NCI-H187 treated with DMSO at 0.1 percent for 48 hours (cell line): ENCODE results near the gene NLRP9.

Experiments used
- DNase-seq: peaks from one replicate; lab custom pipeline; 2025; lab: John Stamatoyannopoulos, UW

NLRP9 gene

DNA sequence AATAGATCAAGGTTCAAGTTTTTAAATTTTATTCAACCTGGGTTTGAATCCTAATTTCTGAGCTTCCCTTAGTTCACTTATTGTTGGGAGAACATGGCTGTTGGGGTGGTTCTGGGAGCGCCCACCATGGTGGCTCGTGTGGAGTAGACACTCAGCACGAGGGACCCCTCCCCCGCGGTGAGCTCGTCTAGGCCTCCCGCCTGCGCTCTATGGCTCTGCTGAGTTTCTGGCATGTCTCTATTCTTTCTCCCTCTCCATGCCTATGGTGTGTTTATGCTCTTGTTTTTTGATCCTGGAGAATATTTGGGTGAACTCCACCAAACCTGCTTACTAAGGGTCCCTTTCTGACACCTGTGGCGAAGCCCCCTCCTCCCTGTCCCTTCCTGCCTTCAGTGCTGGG, 64.7 kb downstream of the NLRP9 start:
- DNase-seq, result no peak

DNA sequence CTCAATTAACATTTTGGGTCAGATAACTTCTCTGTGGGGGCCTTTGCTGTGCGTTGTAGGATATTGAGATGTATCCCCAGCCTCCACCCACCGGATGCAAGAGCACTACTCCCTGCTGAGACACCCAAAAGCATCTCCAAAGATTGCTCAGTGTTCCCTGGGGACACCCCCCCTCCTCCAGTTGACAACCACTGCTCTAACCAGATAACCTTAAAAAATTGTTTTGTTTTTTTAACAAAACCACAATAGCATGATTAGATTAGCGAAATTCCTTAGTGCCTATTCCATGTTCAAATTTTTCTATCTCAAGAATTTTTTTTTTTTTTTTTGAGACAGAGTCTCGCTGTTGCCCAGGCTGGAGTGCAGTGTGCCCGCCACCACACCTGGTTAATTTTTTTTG, 65.8 kb downstream of the NLRP9 start:
- DNase-seq, result no peak

DNA sequence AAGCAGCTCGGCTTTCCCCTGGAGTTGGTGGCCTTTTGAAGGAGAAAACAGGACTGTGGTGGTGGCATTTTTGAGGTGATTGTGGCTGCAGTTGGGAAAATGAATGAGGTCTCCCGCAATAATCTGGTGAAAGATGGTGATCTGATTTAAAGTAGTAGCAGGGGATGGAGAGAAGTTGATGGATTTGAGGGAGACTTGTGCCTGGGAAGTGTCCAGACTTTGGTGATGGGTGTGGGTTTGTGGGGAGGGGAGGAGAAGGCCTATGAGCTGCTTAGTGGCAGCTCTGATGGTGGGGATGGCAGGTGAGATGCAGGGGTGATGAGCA, 67.2 kb downstream of the NLRP9 start:
- no peak for DNase-seq

DNA sequence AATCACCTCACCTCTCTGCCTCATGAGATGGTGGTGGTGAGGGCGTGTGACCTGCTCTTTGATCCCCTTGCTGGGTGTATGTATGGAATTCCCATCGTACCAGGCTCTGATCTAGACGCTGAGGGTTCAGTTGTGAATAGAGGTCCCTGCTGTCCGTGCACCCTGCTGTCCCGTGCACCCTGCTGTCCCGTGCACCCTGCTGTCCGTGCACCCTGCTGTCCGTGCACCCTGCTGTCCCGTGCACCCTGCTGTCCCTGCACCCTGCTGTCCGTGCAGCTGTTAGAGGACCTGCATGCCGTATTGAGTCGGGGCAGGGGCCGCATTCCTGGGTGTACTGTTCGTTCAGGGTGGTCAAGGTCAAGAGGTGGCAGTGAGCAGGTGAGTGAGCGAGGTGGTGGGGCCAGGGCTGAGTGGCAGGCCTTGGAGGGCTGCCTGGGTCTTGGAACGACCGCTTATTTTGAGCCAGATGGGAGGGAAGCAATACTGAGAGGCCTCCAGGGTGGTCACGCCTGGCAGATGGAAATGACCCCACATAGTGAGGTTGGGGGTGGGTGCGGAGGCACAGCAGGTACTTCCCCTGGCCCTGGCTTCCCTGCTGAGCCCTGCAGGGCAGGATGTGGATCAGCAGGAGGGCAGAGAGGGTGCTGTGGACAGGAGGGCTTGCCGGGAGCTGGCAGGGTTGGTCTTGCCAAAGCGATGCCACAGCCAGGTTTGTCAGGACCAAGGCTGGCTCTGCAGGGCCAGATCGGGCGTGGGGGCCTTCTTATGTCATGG, 67.7 kb downstream of the NLRP9 start:
- DNase-seq, result no peak

DNA sequence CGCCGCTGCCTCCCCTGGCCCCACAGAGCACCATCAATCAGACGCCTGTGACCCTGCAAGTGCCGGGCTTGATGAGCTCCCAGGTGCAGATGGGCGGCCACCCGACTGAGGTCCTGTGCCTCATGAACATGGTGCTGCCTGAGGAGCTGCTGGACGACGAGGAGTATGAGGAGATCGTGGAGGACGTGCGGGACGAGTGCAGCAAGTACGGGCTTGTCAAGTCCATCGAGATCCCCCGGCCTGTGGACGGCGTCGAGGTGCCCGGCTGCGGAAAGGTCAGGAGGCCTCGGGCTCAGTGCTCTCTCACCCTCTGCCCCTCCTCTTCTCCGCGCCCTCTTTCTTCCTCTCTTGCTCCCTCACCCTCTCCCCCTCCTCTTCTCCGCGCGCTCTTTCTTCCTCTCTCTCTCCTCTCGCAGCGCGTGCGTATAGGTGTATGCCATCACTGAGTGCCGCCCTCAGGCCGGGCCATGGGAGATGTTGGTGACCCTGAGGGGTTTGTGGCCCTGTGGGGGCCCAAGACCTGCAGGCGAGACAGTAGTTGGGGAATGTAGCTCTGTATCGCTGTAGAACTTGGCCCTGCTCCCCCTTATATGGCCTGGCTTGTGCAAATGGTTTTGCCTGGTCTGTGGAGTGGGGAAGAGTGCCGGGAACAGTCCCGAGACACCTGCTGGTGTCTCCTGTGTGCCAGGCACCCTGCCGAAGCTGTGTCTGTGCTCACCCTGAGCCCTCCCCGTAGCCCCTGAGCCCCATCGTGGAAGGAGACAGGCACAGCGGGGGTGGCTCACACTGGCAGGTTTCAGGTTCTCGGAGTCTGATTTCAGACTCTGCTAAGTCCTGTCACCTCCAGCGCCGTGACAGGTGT, 68.6 kb downstream of the NLRP9 start:
- no peak for DNase-seq

DNA sequence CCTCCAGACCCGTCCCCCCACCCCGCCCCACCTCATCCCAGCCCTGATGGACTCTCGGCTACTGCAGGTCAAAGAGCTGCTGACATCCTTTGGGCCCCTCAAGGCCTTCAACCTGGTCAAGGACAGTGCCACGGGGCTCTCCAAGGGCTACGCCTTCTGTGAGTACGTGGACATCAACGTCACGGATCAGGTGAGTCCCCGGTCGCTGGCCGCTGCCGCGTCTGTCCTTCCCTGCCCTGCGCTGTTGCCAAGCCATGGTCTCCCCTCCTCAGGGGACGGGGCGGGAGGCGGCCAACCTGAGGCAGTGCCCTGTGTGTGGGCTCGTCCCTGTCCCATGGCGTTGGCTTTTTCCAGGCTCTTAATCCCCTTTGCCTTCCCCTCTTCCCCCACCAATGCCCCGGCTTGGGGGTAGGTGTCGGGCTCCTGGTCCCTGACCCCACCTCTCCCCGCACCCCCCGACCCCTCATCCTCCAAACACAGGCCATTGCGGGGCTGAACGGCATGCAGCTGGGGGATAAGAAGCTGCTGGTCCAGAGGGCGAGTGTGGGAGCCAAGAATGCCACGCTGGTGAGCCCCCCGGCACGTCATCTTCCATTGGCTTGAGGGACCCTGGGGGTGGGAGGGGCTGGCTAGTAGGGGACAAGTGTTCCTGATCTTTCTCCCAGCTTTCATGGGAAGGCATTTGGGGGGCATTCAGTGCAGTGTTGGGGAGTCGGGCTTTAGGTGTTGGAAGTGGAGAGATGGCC, 69.4 kb downstream of the NLRP9 start:
- DNase-seq, result no peak

DNA sequence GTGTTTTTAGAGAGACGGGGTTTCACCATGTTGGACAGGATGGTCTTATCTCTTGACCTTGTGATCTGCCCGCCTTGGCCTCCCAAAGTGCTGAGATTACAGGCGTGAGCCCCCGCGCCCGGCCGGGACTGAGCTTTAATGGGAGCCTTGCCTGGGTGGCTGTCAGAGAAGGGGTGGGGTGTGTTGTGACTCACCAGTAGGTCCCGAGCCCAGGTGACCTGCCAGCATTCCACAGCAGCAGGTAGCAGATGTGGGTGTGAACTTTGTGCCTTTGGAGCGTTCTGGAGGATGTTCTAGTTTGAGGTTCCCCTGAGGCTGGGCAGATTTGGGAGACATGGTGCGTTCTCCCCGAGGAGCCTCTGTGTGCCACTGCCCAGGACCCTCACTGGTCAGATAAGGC, 70.2 kb downstream of the NLRP9 start:
- no peak for DNase-seq

DNA sequence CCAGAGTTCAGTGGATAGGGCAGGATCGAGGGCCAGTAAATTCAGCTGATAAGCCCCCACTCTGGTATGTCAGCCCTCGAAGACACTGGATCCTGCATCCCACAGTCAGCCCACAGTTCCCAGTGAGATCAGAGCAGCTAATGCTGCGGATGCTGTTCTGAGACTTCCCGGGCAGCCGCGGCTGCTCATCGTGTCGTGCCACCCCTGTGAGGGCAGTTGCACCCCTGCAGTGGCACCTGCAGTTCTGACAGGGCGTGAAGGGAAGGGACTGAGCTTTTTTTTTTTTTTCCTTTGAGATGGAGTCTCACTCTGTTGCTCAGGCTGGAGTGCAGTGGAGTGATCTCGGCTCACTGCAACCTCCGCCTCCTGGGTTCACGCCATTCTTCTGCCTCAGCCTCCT, 70.7 kb downstream of the NLRP9 start:
- no peak for DNase-seq

DNA sequence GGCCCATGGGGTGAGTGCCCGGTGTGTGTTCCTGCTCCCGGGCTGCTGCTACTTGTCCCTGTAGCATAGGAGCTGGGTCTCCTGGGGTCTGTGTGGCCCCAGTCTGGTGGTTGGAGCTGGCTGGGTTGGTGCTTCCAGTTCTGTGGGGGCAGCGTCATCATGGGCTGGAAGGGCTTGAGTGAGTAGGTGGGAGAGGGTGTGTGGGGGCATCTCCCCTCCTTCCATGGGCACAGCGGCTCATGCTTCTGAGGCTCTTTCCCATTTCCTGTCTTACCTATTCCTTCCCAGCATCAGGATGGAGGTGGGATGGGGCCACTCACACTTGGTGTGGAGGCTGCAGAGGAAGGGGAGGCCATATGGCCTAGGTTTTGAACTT, 71.2 kb downstream of the NLRP9 start:
- no peak for DNase-seq

DNA sequence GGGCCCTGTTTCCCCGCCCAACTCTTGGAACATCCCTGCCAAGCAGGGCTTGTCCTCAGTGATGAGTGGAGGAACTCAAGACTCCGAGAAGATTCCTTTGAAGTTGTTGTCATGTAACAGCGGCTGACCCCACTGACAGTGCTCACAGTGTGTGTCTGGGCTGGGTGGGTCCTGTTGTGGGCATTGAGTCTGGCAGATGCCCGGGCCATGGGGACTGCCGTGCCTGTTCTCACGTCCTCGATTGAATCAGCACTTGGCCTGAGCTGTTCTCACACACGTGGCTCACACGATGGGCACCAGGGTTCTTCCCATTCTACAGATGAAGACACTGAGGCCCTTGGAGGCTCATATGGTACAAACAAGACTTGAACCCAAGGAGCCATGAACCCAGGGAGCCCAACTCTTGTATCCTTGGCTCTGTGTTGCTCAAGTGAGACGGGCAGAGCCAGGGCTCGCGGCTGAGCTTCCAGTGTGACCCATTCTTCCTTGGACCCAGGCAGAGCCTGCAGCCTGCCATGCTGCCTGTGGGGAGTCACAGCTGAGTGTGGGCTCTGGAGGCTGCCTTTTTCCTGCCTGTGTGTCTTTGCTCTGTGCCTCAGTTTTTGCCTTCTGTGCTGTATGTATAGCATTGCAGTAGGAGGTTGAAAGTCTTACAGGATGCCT, 71.7 kb downstream of the NLRP9 start:
- DNase-seq, result no peak

DNA sequence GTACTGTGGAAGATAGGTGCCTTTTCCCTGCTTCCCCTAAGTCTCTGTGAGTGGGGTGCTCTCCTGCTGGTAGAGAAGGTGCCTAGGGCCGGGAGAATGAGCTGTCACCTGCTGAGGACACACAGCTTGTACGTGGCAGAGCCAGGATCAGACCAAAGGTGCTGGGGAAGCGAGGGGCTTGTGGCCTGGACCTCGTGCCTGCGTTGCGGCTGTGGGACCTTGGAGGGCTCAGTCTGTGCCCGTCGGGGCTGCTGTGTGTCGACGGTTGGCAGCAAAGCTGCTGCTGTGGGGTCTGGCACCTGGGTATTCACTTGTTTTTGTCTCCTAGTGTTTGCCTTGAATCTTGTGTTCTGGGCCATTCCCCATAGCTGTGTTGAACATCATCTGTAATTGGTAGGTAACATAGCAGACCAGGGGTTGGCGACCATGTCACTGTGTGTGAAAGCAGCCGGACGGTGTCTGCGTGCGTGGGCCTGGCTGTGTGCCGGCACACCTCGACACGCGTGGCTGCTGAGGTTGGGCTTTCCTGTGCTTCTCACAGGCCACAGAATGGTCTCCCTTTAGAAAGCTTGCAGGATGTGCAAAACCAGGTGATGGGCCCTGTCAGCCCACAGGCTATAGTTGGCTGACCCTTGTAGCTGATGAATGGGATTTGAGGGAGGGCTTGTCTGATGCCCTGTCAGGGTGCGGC, 74.2 kb downstream of the NLRP9 start:
- no peak for DNase-seq

DNA sequence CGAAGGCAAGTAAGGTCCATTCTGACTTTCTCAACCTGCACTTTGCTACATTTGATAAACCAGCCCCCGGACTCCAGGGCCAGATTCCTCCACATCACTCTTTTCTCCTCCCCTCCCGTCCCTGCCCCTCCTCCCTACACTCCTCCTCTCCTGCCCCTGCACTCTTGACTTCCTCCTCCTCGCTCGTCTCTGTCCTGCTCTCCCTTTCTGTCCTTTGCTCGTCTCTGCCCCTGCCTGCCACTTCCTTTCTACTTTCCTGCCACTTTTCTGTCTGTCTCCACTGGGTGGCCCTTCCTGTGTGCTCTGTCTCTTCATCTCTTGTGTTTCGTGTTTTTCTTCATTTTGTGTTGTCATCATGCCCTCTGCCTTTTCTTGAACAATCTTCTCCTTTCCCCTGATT, 76.4 kb downstream of the NLRP9 start:
- DNase-seq, result no peak

DNA sequence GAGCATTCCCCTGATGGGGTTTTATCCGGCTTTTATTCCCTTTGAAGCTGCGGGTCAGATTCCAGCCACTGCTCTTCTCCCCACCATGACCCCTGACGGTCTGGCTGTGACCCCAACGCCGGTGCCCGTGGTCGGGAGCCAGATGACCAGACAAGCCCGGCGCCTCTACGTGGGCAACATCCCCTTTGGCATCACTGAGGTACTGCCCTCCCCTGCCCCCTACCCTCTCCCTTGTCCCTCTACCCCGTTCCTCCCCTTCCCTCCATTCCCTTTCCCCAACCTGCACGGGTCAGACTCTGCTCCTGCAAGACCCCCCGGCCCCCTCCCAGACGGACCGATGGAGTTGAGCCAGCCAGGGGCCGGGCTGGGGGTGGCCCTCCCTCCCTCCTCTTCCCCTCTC, 77.2 kb downstream of the NLRP9 start:
- no peak for DNase-seq

DNA sequence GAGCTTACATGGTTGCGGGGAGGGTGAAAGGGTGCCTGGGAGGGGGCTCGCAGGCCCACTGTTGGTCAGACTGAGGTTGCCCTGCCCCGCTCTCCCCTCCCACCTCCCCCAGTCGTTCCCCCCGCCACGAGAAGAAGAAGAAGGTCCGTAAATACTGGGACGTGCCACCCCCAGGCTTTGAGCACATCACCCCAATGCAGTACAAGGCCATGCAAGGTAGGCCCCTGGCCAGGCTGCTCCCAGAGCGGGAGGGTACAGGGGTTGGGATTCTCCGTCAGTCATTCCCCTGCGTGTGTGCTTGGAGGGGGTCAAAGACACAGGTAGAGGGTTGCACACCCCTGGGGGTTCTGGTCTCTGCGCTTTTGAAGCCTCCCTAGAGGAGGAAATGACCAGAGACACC, 77.8 kb downstream of the NLRP9 start:
- no peak for DNase-seq

DNA sequence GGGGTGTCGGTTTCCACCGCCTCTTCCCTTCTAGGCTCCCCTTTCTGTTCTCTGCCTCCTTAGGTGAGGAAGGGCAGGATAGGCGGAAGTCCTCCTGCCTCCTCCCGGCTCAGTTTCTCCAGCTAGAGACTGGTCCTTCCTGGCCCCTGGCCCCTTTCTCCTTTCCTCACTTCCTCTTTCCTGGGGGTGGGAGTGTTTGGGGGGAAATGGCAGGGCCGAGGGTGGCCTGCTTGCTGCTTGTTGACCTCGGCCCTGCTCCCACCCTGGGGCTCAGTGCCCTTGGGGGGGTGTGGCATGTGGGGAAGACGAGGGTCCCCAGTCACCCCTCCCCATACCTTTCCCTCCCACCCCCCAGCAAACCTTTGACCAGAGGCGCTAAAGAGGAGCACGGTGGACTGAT, 78.4 kb downstream of the NLRP9 start:
- no peak for DNase-seq

DNA sequence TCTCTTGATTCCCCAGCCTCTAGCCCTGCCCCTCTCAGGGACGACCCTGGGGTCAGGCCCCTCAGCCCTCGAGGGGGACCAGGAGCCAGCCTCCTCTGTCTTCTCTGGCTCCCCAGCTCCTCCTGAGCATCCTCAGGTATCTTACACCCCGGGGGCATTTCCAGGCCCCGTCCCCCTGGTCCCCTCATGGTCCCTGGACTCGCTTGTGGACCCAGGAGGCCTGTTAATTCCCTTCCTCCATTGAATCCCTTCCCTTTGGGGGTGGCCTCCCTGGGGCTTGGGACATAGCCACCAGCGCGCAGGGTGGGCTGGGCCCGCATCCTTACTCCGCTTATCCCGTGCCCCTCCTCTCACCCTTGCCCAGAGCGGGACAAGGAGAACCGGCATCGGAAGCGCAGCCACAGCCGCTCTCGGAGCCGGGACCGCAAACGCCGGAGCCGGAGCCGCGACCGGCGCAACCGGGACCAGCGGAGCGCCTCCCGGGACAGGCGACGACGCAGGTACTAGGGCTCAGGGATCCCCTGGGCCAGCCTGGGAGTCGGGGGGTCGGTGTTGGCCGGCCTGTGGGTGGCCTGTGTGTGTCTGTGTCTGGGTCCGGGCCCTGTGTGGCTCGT, 79.2 kb downstream of the NLRP9 start:
- DNase-seq, result no peak
